ENCODE results near the gene SDK1.

GRCh38 chr7:3949242-3949640 is 648.2 kb downstream of the SDK1 start:
- TF ChIP-seq EZH2 (IDR thresholded peaks at IDR 0.05; ENCODE audit: insufficient read depth, poor library complexity, severe bottlenecking): no peak
- TF ChIP-seq EZH2phosphoT487 (IDR thresholded peaks at IDR 0.05; ENCODE audit: insufficient read depth, low read depth): no peak

Measured in GM23248 (cell line).